Umbilical cord (tissue), 2 donors: ENCODE results near the gene ISOC1. TPM values are rescaled to one million over a fixed set of nuclear protein-coding genes. Genes with fewer than 3 reads are reported as not detected.

Source experiments
- DNase-seq: peaks from one replicate; pipeline ENCODE4 v3.0.0-alpha.2; 2015; ENCODE audit warnings: low spot score
- total RNA-seq: library from RNA; depleted of rRNA; stranded (reverse); fragments of >200 nt; gene quantifications from one replicate; pipeline ENCODE4 v1.2.3, GENCODE V29; 2014; ENCODE audit warnings: low replicate concordance; ENCODE audit not compliant: insufficient read depth

The ISOC1 gene
- 94.4 TPM for total RNA-seq

DNA sequence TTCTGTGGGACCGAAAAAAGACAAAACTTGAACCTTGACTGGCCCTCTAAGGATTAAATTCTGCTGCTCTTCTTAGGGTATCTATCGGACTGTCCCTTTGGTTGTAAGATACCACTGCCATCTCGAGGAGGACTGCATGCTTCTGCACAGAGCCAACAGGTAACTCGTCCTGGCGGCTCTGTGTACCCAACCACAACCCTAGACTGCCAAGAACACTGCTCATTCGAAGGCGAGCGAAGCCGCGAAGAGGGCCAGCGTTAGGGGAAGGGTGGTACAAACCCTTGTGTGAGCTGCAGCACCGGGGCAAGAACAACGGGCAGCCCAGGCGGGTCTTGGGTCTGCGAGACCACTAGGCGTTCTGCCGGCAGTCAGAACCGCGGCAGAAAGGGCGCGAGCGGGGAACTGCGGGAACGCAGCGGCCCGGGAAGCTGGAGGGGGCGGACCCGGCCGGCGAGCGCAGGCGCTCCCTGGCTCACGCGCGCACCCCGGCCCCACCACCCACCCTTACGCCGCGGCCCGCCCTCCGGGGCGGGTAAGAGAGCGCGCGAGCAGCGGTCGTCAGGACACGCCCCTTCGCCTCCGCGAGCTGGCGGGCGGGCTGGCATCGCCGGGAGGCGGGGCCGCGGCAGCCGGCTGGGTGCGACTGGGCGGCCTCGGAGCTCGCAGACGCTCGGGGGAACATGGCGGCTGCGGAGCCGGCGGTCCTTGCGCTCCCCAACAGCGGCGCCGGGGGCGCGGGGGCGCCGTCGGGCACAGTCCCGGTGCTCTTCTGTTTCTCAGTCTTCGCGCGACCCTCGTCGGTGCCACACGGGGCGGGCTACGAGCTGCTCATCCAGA is at the start of gene ISOC1:
Gene ISOC1, plus strand, starts transcription at position 663 of the 837 bp plus-strand sequence. Its CDS starts 18 bp downstream, at position 681.
- DNase-seq = peak; percentile 97

DNA sequence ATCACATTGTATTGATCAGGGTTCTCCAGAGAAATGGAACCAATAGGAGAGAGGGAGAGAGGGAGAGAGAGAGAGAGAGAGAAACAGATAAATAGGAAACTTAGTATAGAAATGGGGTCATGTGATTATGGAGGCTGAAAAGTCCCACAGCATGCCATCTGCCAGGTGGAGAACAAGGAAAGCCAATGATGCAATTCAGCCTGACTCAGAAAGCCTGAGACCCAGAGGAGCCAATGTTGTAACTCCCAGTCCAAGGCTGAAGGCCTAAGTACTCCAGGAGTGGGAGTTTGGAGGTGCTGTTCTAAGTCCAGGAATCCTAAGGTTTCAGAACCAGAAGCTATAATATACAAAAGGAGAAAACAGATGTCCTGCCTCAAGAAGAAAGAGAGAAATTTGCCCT is 48.4 kb upstream of the ISOC1 start:
- no peak for DNase-seq

DNA sequence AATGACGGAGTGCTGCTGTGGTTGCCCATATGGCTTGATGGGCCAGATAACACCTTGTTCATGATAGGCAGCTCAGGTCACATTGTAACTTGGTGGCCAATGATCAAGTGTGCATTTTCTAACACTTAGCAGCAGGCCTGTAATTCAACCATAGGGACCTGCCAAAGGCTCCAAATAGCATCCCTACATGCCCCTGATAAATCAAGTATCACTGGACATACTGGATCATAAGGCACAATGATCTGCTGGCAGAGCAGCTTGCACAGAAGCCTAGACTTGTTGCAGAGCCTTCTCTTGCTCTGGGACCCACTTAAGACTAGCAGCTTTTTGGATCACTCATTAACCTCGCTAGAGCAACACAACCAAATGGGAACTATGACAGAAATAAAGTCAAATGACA is 46.0 kb upstream of the ISOC1 start:
- DNase-seq = no peak

DNA sequence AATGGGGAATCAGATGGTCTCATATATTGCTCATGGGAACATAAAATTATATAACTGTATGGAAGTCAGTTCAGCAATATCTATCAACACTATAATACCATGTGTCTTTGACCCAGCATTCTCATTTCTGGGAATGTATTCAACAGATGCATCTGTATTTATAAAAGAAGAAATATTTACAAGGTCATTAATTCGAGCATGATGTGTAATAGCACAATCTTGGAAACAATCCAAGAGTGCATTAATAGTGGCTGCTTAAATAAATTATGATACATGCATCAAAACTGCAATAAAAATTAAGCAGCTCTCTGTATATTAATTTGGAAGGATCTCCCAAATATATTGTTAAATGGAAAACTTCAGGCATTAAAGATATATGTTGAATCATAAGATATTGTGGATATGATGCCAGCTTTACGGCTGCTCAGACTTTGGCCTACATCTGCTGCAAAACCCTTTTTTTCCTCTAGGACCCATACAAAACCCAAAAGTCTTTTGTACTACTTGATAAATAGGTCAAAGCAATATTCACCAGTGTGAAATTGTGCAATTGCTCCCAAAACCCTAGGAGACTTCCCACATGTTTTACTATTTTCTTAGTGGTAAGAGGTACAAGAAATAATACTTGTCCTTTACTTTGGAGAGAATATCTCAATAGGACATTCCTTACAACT is 45.3 kb upstream of the ISOC1 start:
- DNase-seq = no peak

DNA sequence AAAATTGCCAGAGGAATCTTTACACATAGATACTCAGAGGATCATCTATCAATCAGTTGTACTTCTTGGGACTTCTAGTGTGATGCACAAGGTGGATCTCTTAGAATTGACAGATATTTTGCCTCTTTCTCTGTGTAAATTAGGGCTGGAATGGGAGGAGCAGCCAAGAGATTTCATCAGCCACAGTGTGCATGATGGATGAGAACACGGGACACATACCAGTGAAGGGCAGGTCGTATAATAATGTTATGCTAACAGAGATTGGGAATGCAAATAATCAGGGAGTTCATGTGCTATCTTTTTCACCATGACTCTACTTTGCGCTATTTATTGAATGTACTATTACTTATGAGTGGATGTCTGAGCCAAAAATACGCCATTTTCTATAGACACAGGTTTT is 43.3 kb upstream of the ISOC1 start:
- no peak for DNase-seq

DNA sequence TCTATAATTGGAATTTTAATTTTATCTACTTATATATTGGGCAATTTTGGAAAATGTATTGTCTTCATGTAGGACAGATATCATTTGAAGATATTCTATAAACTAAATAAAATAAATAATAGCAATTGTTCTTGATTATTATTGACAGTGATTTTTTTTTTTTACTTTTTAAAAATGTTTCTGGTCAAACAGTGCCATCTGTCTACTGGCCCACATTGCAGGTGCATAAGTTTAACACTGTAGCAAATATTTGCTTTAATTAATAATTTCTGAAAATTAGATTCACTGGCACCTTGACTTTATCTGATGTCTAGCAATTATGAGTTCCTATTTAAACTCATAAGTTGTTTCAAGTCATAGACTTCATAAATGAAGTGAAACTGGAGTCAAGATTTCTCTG is 41.1 kb upstream of the ISOC1 start:
- DNase-seq = no peak

DNA sequence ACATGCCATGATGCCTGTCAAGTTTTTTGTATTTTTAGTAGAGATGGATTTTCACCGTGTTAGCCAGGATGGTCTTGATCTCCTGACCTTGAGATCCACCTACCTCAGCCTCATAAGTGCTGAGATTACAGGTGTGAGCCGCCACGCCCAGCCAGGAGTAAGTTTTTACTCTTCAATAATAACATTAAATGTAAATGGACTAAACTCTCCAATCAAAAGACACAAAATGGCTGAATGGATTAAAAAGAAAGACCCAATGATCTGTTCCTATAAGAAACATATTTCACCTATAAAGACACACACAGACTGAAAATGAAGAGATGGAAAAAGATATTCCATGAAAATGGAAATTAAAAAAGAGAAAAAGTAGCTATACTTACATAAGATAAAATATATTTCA is 37.2 kb upstream of the ISOC1 start:
- DNase-seq = no peak

DNA sequence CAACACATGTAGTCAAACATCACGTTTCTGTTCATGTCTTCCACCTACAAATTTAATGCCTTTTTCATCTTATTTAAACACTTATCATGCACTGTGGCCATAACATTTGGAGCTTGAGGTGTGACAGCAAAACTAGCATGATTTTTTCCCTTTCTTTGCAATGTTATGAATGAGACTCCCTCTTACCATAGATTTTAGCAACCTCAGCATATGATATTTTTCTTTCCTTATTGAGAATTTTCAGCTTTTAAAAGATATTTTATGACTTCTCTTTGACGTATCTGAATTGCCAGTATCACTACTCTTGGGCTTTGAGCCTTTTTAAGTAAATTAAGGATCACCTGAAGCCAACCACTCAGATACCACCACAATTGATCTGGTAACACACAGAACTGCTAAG is 32.7 kb upstream of the ISOC1 start:
- no peak for DNase-seq

DNA sequence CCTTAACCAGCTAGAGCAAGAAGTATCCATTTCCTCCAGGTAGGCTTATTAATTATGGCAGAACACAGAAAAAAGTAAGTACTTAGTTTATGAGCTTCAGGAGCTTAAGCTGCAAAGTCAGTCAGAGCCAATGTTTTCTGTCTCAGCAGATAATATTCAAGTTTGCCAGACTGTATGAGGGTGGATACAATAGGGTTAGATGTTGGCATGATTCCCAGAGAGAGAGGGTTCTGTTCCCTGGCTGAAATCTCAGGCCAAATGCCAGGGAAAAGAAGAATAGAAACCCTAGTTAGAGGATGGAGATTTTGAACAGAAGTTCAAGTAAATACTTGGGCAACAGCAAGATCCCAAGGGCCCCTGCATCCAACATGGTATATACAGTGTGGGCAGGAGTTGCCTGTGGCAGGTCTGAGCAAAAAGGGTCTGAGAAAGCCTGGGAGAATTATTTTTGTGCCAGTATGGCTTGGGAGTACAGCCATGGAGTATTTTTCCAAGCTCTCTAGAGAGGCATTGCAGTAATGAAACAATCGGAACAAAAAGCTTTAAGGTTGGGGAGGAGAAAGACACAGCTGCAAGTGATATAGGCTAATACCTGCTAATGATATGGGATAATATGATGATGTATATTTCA is 31.0 kb upstream of the ISOC1 start:
- DNase-seq = peak; percentile 92

DNA sequence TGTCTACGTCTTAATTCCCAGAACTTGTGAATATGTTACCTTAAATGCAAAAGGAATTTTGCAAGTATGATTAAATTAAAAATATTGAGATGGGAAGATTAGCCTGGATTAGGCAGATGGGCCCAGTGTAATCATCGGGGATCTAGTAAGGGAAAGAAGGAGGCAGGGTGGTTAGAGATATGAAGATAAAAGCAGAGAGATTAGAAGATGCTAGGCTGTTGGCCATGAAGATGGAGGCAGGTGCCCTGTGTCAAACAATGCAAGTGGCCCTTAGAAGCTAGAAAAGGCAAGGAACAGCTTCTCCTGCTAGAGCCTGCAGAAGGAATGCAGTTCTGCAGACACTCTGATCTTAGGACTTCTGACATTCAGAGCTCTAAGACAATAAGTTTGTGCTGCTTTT is 28.8 kb upstream of the ISOC1 start:
- DNase-seq = no peak

DNA sequence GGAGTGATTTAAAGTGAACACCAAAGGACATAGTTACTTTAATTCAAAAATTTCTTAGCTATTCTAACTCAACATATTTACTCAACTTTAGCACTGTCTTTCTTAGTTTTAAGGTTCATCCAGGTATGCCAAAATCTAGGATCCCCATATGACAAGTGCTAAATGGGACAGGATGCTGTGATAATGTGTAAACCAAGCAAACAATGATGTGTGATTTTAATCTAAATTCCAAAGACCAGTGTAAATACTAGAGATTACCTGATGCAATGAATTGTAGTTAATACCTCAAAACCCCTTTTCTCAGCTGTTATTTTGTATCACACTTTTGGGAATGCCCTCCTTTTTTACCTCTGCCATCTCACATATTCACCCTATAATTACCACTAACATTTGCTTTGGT is 26.8 kb upstream of the ISOC1 start:
- DNase-seq = no peak

DNA sequence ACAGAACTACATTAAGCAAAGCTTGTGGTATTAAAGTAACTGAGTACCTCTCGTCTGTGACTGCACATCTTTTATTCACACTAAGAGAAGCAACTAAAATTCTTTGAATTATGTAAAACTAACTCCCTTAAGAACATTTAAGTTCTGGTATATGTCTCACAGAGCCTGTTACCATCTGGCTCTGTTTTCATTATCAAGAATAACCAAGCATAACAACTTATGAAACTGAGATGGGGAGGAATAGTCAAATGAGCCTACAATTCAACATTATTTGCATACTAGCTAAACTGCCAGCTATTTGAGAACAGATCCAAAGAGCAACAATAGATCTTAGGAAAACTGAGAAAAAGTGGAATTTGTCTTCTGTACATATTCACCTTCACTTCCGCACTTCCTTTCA is 25.3 kb upstream of the ISOC1 start:
- peak; percentile 91 for DNase-seq

DNA sequence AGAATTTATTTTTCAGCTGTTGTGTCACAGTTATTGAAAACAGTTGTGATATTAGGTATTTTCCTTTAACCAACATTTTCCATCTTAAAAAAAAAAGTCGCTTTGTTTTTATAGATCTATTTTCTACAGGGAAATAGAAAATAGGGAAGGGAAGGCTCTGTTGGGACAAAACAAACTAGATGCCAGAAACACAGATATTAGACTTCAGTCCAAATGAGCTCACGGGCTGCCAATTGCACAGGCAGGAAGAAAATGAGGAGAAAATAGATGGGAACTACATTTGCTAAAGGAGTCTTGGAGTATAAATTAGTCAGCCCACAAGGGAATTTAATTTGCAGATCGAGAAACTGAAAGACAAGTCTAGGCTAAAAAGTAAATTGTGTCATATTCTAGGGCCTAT is 21.4 kb upstream of the ISOC1 start:
- no peak for DNase-seq

DNA sequence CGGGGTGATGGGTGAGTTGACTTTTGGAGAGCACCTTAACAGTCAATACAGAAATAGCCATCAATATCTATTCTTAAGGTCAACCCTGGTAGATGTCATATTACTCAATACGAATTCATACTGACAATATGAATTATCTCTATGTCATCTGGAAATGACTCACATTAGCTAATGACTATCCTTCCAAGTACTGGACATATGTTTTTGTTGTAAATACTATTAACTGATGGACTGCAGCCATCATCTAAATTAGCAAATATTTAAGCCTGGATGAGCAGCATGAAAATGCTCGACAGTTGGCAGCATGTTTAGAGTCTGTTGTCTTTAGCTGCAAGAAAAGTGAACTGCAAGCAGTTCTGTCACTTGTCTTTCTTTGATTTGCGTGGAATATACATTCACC is 19.6 kb upstream of the ISOC1 start:
- DNase-seq = no peak

DNA sequence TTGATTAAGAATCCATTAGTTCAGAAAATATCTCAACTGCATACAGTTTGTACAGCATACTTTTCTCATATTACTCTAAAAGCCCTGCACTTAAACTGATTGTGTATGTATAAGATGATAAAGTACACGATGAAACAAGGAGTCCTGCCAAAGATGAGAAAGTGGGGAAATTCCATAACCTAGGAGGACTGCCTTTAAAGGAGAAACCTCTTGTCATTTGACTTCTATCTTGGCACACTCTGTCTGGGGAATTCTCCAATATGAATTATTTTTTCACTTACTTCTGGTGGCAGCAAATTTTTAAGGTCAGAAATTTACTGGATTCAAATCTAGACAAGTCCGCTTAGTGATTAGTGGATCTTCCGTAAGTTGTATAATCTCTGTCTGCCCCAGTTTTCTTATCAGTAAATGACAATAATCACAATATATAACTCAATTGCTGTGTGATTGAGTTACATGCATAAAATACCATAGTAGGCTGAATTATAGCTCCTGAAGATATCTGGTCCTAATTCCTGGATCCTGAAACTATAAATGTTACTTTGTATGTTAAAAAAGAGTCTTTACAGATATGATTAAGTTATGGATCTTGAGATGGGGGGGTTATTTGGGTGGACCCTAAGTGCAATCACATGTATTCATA is 17.0 kb upstream of the ISOC1 start:
- DNase-seq = peak; percentile 80

DNA sequence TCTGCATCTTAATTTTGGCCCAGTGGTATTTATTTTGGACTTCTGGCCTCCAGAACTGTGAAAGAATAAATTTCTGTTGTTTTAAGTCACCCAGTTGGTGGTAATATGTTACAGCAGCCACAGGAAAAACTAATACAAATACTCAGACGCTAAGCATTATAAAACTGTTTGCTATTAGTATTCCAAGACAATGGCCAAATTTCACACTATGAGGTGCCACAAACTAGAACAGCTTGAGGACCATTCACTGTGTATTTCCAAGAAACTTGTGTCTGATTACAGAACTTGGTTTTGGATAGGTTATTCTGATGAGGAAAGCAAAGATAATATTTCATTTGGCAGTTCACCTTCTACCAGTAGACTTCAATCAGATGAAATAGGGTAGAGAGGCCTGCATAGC is 16.3 kb upstream of the ISOC1 start:
- DNase-seq = no peak

DNA sequence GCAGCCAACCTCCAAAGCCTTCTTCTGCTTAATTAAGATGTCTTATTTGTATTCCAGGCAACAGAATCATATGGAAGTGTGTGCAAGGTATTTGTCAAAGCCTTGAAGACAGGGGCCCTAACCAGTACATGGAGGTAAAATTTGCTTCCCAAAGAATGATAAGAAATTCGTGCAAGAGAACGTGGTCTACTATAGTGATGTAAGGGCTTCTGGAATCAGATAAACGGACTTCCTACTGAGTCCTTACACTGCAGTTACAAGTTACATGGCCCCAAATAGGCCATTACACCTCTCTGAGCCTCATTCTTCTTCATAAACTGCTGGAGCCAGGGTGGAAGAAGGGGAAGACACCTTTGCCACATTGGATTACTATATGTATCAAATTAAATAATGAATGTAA is 15.9 kb upstream of the ISOC1 start:
- DNase-seq = no peak

DNA sequence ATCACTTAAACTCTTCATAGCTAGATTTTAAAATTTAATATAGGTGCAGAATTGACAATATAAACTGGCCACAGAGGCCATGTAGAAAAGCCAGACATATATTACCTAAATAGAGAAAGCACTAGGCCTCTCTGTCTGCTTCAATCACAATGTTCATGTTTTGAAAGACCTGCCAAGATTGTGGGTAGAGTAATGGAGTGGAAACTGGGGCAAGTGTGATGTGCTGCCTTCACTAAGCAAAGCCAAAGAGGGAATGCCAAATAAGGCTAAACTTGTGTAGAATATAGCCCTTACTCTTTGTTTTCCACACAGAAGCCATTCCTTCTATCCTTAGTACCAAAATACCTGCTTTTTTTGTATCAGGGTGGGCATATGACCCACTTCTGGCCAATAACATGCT is 15.1 kb upstream of the ISOC1 start:
- DNase-seq = no peak

DNA sequence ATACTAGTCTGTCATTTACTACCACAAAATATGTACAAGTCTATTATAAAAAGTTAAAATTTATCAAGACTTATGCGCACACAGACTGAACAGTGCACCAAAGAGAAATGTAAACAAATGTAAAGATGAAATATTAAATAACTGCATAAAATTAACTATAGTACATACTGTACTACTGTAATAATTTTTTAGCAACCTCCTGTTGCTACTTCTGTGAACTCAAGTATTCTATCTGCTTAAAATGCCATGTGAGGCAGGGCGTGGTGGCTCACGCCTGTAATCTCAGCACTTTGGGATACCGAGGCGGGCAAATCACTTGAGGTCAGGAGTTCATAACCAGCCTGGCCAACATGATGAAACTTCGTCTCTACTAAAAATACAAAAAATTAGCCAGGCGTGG is 13.8 kb upstream of the ISOC1 start:
- no peak for DNase-seq

DNA sequence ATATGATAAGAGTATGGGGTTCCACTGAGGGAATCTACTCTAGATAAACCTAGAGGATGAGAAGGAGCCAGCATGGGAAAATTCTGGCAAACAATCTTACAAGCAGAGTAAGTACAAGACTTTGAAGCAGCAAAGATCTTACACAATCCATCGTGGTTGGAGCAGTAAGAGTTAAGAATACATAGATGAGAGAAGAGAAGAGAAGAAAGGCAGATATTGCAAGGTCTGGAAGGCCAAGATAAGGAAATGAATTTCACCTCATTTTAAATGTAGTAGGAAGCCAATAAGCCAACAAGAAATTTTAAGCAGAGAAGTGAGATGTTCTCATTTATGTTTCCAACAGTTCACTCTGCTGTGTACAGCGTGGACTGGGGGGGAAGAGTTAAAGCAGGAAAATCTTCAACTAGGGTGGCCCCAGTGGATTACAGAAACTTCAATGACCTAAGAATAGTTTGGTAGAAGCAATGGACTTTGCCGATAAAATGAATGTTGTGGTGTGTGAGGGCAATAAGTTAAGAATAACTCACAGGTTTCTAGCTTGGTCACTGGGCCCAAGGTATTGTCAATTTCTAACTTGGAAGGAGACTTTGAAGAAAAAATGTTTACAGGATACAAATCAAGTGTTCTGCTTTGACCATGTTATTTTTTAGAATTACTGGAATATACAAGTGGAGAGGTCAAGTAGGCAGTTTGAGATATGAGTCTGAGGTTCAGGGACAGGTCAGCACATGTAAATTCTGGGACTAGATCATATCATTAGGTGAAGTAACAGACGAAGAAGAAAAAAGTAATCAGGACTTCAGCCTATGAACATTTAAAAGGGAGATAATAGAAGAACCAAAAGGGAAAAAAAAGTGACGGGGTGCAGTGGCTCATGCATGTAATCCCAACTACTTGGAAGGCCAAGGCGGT is 12.1 kb upstream of the ISOC1 start:
- DNase-seq = no peak
